GM18502 (cell line): Measurements from ENCODE around the gene DUSP18.
"Not testable (repeated sequence)": the region's sequence is repeated elsewhere in the genome, so short reads cannot be mapped to it uniquely, and the experiment has no call there.

ENCODE experiments used
- ATAC-seq: cut with Tn5 transposase; IDR thresholded peaks from one replicate; pipeline ENCODE4 v1.9.1; 2021; ENCODE audit warnings: mild to moderate bottlenecking; ENCODE audit not compliant: unreplicated experiment, poor library complexity

Gene DUSP18

DNA sequence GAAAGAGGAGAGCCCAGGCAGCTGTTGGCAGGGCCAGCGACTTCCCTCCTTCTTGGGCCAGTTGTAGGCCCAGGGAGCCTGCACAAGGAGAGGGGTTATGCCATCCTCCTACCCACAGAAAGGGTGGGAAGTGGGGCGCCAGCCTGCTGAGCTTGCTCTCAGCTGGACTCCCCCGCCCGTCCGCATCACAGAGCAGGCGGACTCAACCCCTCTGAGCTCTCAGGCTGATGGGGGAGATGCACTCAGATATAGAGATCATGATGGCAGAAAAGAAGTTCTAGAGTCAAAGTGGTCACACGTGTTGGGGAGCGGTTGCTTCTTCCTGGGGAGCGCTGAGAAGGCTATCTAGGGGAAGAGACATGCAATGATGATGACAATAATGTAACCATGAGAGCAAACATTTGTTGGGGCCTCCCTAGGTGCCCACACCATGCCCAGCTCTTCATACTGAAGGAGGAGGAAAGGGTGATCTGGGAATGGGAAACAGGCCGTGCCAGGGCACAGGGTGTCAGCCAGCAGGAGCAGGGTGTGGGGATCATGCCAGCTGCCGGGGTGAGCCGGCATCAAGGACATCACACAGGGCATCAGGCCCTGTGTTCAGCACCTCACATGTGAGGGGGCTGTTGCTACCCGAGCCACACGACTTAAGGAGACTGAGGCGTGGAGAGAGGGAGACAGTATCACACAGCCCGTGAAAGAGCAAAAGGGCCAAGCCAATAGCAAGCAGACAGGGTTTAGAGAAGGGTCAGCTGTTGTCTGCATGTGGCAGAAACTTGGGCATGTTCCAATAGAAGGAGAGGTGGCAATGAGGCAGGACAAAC is 24.4 kb downstream of the DUSP18 start:
- ATAC-seq: no peak

DNA sequence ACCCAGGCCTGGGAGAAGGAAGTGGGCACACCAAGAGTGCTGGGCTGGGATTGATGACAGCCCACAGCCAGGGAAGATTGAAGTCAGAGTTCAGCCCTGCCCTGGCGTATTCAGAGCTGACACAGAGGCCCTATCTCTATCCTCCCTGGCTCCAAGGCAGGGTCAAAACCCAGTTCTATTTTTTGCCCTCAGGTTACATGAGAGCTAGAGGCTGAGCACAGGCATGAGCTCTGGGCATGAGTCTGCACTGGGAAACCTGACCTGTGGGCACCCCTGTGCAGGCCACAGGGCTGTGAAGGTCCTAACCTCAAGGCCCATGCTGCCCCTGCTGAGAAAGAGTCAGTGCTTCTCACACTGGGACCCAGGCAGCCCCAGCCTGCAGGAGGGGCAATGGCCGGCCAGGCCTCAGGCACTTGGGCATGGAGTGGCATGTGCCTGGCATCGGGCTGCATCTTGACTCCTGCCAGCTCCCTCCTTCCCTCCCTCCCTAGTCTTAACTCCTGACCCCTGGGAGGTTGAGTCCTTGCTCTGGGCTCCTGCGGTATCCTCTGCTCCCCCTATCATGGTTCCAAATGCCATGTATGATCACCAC is 26.7 kb downstream of the DUSP18 start:
- no peak for ATAC-seq

DNA sequence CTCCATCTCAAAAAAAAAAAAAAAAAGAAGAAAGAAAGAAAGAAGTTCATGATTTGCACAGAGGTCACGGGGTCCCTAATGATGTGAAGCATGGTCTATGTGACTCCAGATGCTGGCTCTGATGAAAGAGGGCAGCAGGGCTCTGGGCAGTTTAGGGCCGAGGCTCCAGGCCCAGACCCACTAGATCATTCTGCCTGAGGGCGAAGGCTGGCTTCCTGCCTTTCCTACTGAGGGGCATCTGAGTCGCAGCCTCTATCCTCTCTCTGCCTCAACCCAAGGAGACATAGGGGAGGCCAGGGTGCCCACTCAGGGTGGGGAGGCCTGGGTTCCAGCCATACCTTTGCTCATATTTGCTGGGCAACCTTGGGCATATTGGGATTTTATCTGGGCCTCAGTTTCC is 27.3 kb downstream of the DUSP18 start:
- ATAC-seq: no peak

DNA sequence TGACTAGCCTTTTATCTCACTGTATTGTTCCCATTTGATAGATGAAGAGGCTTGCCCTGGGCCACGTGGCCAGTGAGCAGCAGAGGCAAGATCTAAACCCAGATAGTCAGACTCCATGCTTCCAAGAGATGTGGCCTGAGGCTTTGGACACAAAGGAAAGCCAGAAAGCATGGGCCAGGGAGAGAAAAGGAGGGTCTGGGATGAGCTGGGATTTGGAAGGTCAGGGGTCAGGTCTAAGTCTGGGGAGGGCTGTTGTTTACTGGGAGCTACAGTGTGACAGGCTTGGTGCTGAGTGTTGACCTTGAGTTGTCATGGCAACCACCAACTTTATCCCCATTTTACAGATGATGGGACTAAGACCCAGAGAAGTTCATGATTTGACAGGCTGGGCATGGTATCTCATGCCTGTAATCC is 30.0 kb downstream of the DUSP18 start:
- ATAC-seq: no peak

DNA sequence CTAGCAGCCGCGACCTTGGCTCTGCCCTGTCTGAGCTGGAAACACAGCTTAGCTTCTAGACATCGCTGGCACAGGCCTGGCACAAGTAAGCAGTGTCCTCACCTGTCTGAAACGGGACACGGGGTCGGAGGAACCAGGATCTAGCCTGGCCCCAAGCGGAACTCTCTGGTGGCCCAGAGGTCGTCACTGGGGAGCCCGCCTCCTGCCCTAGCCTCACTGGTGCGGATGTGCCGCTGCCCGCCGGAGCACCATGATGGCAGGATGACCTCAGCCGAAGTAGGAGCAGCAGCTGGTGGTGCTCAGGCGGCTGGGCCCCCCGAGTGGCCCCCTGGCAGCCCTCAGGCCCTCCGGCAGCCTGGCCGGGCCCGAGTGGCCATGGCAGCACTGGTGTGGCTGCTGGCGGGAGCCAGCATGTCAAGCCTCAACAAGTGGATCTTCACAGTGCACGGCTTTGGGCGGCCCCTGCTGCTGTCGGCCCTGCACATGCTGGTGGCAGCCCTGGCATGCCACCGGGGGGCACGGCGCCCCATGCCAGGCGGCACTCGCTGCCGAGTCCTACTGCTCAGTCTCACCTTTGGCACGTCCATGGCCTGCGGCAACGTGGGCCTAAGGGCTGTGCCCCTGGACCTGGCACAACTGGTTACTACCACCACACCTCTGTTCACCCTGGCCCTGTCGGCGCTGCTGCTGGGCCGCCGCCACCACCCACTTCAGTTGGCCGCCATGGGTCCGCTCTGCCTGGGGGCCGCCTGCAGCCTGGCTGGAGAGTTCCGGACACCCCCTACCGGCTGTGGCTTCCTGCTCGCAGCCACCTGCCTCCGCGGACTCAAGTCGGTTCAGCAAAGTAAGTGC is 31.2 kb downstream of the DUSP18 start:
- no peak for ATAC-seq

DNA sequence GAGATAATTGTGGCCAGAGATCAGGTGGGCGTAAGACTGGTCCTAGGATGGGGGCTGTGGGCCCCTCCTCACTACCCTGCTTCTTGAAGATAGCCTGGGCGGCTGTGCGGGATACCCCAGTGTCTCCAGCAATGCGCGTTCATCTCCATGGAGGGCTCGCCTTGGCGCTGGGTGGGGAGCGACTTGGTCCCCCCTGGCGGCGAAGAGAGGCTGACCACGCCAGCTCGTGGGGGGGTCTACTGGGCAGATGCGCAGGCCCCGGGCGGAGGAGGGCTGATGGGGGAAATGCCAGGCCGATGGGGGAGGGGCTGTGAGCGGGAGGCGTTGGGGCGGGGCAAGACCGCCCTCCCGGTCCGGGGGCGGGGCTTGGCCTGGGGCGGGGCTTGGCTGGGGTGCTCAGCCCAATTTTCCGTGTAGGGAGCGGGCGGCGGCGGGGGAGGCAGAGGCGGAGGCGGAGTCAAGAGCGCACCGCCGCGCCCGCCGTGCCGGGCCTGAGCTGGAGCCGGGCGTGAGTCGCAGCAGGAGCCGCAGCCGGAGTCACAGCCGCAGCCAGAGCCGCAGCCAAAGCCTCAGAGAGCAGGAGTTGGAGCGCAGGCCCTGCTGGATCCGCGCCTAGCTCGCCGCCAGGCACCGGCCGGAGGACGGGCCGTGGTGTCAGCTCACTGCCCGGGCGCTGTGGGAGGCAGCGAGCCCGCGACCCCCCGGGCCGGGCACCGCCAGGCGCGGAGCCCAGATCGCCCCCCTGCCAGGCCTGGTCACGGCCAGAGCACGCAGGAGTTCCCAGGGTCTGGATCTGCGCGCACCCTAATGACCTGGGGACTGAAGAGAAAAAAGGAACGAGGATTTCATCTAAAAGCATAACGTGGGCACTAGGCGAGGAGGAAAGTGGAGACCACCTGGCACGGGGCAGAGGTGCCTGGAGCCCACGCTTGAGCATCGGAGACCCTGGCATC is 32.1 kb downstream of the DUSP18 start, which contains the start of gene SLC35E4:
SLC35E4 (plus strand) TSS at position 509 of the 953 bp plus-strand sequence. CDS start 670 bp downstream, outside the sequence.
- ATAC-seq: peak; percentile 74

- ATAC-seq: peak; percentile 58
Observed at GRCh38 chr22:30634471-30635233, 33.0 kb downstream of the DUSP18 start.

DNA sequence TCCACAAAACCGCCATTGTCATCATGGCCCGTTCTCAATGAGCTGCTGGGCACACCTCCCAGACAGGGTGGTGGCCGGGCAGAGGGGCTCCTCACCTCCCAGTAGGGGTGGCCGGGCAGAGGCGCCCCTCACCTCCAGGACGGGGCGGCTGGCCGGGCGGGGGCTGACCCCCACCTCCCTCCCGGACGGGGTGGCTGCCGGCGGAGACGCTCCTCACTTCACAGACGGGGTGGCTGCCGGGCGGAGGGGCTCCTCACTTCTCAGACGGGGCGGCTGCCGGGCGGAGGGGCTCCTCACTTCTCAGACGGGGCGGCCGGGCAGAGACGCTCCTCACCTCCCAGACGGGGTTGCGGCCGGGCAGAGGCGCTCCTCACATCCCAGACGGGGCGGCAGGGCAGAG is 36.2 kb downstream of the DUSP18 start:
- ATAC-seq: not testable (repeated sequence)

DNA sequence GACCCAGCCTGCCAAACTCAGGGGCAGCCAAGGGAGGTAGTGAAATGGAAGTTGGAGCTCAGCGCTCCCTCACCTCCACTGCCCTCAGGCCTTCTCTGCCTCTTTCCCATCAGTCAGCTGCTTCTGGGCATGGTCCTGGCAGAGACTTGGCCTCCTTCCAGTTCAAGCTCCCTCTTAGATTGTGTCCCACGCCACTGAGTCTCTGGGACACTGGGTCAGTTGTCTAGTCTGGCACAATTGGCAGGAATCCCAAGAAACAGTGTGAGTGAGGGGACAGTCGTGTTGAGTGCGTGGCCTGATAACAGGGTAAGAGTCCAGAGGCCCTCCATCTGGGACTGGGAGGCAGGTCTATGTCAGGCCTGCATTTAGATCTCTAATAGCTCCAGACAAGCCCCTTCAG is 39.2 kb downstream of the DUSP18 start:
- ATAC-seq: no peak

DNA sequence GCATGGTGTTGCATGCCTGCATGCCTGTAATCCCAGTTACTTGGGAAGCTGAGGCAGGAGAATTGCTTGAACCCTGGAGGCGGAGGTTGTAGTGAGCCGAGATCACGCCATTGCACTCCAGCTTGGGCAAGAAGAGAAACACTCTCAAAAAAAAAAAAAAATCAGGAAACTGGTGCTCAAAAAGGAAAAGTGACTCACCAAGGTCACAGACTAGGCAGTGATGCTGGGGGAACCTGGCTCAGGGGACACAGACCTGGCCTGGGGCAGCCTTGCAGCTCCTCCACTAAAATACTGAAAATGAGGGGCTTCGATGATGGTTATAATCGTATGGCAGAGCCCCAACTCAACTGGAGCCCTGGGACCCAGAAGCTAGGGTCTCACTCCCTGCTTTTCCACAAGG is 40.2 kb downstream of the DUSP18 start:
- ATAC-seq: no peak

DNA sequence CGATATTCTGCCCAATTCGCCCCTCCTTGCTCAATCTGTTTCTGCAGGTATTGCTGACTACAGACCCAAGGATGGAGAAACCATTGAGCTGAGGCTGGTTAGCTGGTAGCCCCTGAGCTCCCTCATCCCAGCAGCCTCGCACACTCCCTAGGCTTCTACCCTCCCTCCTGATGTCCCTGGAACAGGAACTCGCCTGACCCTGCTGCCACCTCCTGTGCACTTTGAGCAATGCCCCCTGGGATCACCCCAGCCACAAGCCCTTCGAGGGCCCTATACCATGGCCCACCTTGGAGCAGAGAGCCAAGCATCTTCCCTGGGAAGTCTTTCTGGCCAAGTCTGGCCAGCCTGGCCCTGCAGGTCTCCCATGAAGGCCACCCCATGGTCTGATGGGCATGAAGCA is 41.3 kb downstream of the DUSP18 start:
- ATAC-seq: no peak

DNA sequence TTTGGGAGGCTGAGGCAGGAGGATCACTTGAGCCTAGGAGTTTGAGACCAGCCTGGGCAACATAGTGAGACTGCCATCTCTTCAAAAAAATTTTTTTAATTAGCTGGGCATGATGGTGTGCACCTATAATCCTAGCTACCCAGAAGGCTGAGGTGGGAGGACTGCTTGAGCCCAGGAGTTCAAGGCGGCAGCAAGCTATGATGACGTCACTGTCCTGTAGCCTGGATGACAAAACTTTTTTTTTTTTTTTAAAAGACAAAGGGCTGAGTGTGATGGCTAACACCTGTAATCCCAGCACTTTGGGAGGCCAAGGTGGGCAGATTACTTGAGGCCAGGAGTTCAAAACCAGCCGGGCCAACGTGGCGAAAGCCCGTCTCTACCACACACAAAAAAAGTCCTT is 47.8 kb downstream of the DUSP18 start:
- not testable (repeated sequence) for ATAC-seq

GRCh38 chr22:30617819-30618218 is 49.9 kb downstream of the DUSP18 start:
- no peak for ATAC-seq

DNA sequence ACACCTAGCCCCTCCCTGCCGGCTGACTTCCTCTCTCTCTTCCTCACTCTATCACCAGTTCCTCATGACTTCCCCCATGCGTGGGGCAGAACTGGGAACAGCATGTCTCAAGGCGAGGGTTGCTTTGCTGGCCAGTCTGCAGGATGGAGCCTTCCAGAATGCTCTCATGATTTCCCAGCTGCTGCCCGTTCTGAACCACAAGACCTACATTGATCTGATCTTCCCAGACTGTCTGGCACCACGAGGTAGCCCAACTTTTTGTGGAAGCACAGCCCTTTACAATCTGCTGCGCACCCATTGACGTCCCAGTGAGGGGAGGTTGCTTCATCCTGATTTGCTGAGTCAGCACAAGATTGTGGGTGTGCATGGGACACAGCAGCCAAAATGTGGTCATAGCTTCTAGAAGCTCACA is 52.1 kb downstream of the DUSP18 start:
- ATAC-seq: no peak

DNA sequence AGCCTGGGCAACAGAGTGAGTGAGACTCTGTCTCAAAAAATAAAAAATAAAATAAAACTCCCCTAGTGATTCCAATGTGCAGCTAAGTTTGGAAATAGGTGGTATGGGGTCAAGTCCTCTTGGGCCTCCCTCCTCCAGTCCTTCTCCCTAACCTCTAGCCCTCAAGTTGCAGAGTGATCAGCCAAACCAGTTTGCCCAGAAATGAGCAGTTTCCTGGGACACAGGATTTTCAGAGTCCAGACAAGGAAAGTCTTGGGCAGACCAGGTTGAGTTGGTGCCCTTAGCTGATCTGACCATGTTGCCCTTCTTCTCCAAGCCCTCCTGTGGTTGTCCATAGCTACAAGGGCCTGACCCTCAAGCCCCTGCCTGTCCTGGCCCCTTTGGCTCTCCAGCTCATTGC is 52.8 kb downstream of the DUSP18 start:
- ATAC-seq: no peak

GRCh38 chr22:30614268-30614667 is 53.4 kb downstream of the DUSP18 start:
- ATAC-seq: no peak

DNA sequence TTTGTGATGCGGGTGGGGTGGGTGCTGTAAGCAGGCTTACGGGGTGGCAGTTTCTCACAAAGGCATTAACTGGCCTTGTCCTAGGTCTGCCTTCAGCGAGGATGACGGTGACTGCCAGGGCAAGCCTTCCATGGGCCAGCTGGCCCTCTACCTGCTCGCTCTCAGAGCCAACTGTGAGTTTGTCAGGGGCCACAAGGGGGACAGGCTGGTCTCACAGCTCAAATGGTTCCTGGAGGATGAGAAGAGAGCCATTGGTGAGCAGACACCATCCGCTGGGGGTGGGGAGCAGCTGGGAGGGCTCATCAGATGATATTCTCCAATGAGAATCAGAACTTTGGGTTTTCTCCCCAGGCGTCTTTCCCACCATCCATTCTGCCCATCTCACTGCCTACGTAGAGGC is 54.9 kb downstream of the DUSP18 start:
- ATAC-seq: no peak
